Measurements from ENCODE around the gene PCSK2. TPM values are rescaled to one million over a fixed set of nuclear protein-coding genes. Genes with fewer than 3 reads are reported as not detected.
A peak's percentile ranks its signal among the peaks of the same experiment; 100 is the strongest.

The PCSK2 gene
- total RNA-seq, 1 donor from 2014 or later: not detected

DNA sequence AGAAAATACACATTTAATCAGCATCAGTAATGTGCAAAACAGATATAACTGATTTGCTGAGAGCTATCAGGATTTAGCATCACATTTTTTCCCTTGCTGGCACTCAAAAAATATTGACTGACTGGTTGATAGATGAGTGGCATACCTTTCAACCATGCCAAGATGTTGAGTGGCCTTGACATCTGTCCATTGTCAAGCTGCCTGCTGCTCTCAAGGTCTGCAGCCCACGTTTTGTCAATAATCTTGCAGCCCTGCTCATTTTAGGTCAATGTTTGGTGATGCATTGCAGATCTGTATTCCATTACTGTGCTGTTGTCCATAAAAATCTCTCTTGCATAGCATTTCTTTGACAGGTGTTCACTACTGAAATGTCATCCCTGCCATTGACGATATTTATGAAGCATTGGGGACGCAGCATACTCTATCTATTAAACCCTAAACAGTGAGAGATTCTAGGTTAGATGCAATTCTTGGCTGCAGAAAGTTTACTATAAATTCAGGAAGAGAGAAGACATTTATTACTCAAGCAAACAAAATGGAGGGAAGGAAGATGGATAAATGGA, 192.7 kb downstream of the PCSK2 start:
- DNase-seq (ENCODE audit: low read depth): no peak
- TF ChIP-seq CTCF (conservative IDR thresholded peaks at IDR 0.05; ENCODE audit: low read depth, low read length): no peak
- H3K4me3 ChIP-seq (ENCODE audit: low read depth, low read length): no peak overlapping the region

GRCh38 chr20:17421493-17421892, 194.7 kb downstream of the PCSK2 start:
- TF ChIP-seq CTCF (conservative IDR thresholded peaks at IDR 0.05; ENCODE audit: low read depth, low read length): no peak

GRCh38 chr20:17423782-17424181, 196.9 kb downstream of the PCSK2 start:
- H3K4me3 ChIP-seq (ENCODE audit: low read depth, low read length): no peak overlapping the region
- TF ChIP-seq CTCF (conservative IDR thresholded peaks at IDR 0.05; ENCODE audit: low read depth, low read length): no peak
- DNase-seq (ENCODE audit: low read depth): no peak

More at GRCh38 chr20:17421493-17421892, 194.7 kb downstream of the PCSK2 start:
- H3K4me3 ChIP-seq (ENCODE audit: low read depth, low read length): no peak overlapping the region
- DNase-seq (ENCODE audit: low read depth): no peak

- no peak for DNase-seq (ENCODE audit: low read depth)
These were observed 200.8 kb downstream of the PCSK2 start for GRCh38 chr20:17427638-17428037.

DNA sequence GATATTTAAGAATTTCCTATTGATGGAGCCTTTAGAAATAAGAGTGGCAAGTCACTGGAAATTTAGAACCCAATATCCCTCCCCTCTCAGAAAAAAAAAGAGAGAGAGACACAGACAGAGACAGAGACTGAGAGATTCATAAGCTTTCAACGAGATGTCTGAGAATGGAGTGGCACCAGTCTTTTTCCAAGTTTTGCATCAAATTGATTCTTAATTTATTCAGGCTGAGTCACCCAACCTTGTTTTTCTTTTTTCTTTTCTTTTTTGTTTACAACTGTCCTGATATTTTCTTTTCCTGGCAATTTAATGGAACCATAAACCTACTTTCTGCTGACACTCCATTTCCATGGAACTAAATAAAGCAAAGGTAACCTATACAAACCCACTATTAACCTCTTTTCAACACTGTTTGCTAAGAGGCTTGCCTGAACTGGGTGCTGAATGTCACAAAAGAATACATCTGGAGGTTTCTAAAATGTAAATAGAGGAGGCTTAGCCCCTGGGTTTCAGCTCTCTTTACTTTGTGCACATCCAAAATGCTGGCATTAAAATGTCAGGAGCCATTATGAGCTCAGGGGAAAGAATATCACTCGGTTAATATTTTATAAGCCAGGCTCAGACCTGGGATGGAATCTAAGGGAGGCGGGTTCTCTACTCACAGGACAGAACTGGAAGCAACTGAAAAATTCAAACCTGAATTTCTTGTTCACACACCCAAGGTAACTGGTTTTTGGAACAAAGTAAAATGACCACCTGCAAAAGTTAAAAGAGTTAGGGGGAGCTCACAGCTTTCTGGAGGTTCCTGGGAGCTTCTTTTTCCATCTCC, 203.5 kb downstream of the PCSK2 start:
- DNase-seq (ENCODE audit: low read depth): no peak
- TF ChIP-seq CTCF (conservative IDR thresholded peaks at IDR 0.05; ENCODE audit: low read depth, low read length): no peak
- H3K4me3 ChIP-seq (ENCODE audit: low read depth, low read length): no peak overlapping the region

More at GRCh38 chr20:17427638-17428037, 200.8 kb downstream of the PCSK2 start:
- TF ChIP-seq CTCF (conservative IDR thresholded peaks at IDR 0.05; ENCODE audit: low read depth, low read length): no peak
- no peak overlapping the region for H3K4me3 ChIP-seq (ENCODE audit: low read depth, low read length)

DNA sequence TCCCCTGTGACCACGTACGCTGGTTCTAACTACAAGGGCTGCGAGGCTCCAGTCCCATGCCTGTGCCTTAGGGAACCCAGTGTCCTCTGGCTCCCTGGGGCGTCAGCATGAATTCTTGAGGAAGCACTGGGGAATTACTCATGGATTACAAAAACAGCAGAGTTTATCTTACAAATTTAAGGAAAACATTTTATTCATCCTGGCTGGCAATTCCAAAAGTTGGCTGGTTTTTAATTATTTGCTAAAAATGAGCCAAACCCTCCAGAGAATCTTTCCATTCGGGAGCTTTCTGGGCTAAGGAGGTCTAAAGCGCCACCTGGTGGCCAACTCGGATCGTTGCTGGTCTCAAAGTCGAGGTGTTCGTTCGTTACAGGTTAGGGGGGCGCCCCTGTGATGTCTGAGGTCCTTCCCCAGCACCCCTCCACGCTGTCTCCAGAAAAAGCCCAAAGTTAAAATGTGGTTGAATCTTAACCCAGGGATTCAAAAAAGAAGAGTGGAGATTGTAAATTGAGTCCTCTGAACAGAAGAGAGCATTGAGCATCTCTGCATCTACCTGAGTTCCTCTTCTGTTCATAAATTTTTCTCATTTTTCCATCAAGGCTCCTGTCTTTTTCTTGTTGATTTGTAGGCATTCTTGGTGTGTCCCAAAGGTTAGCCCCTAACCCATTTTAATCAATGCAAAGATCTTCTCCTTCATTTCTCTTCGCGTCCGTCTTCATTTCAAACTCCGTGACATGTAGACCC, 205.0 kb downstream of the PCSK2 start:
- TF ChIP-seq CTCF (conservative IDR thresholded peaks at IDR 0.05; ENCODE audit: low read depth, low read length): peak; percentile 95
- H3K4me3 ChIP-seq (ENCODE audit: low read depth, low read length): no peak overlapping the region
- DNase-seq (ENCODE audit: low read depth): peak; percentile 4

Measured in epithelial cell of proximal tubule (primary cell).